Right lobe of liver (tissue), 6 donors: ENCODE results near the gene SEMA6C. TPM values are rescaled to one million over a fixed set of nuclear protein-coding genes. Genes with fewer than 3 reads are reported as not detected.
"Not testable (repeated sequence)": the region's sequence is repeated elsewhere in the genome, so short reads cannot be mapped to it uniquely, and the experiment has no call there.

Experiments
- ATAC-seq, 4 donors: fragments of 200-7000 bp; cut with Tn5 transposase; one replicate each; pipeline ENCODE4 v1.9.1; 2020; ENCODE audit warnings: mild to moderate bottlenecking in 4 of 4, moderate library complexity in 4 of 4
- DNase-seq, 3 donors: peaks; one replicate each; pipeline ENCODE4 v3.0.0-alpha.2; 2020
- H3K27ac ChIP-seq, 3 donors: fragments of 200-600 bp; one replicate each; pipeline ENCODE4 v1.8.0; 2022
- H3K27me3 ChIP-seq, 2 donors: fragments of 200-600 bp; one replicate each; pipeline ENCODE4 v1.8.0; 2022
- H3K36me3 ChIP-seq, 4 donors: fragments of 200-600 bp; sonication (generic) in 1 of 4; one replicate each; pipeline versions ENCODE4 v1.5.1 to v1.8.0; 2017 to 2022; ENCODE audit warnings: control low read depth in 1 of 4
- H3K4me1 ChIP-seq, 4 donors: fragments of 200-600 bp; sonication (generic) in 1 of 4; one replicate each; pipeline versions ENCODE4 v1.5.1 to v1.8.0; 2017 to 2022; ENCODE audit warnings: control low read depth in 1 of 4
- H3K4me3 ChIP-seq, 3 donors: fragments of 200-600 bp; one replicate each; pipeline ENCODE4 v1.8.0; 2022
- H3K9me3 ChIP-seq, 4 donors: fragments of 200-600 bp; sonication (generic) in 1 of 4; one replicate each; pipeline versions ENCODE4 v1.5.1 to v1.8.0; 2017 to 2022; ENCODE audit warnings: control low read depth in 1 of 4
- CTCF ChIP-seq, 4 donors: fragments of 200-600 bp in 3 of 4; fragments of 450-650 bp in 1 of 4; IDR thresholded peaks; one replicate each; pipeline versions ENCODE4 v1.5.1 to v1.8.0; 2016 to 2022; ENCODE audit warnings: antibody characterized with exemption in 4 of 4, mild to moderate bottlenecking in 2 of 4
- POLR2A ChIP-seq: fragments of 450-650 bp; IDR thresholded peaks from one replicate; pipeline ENCODE4 v1.6.1; 2017; ENCODE audit warnings: antibody characterized with exemption, mild to moderate bottlenecking
- WGBS: methylation state at CpG from one replicate; pipeline ENCODE4 v1.1.6; 2018; ENCODE audit warnings: low coverage, low lambda C conversion rate; ENCODE audit not compliant: insufficient coverage; ENCODE audit errors: missing lambda C conversion rate; 5-methylcytosine and 5-hydroxymethylcytosine counted together
- intact Hi-C, 2 donors: fragments of 100-400 bp; cut with DNase I; formaldehyde crosslinking; loops; one replicate each; pipeline versions ENCODE4 v1.11.2 to v1.14.1; 2022
- long read RNA-seq: library from polyadenylated mRNA; unstranded; transcript quantifications from one replicate; pipeline ENCODE4 v2.0.0, GENCODE V29; 2019
- total RNA-seq, 6 experiments: library from RNA; depleted of rRNA in 2 of 6; stranded (reverse); fragments of >200 nt in 2 of 6; fragmentation: NEBNext Ultra II Directional in 3 of 6; extraction: Animal tissue kit (Norgen Biotek cat#: 25700) in 3 of 6; gene quantifications; one replicate each; pipeline versions ENCODE4 v1.1.0 to v1.2.4, GENCODE V29; 2016 to 2023
- donor health status: DM: no; HTN: yes; CAD: no.
- donor health status: DM: no; HTN: no; CAD: no.
- donor health status: DM: no; HTN: no; CAD: no.
- donor health status: DM: no; HTN: yes; CAD: no.
- donor health status: DM: no; HTN: yes; CAD: no.

Gene SEMA6C
- total RNA-seq, result 1 to 10 TPM in 5 of 6 experiments, under 1 TPM in 1; 0.87 to 8.3 (median 4.1) TPM
- long read RNA-seq, result 0 reads

- WGBS, result under 1% methylated on average over 17 of the region's 61 CpGs
- H3K27ac ChIP-seq, result peak within 1 kb of the TSS; percentile 48 to 70 (median 49)
- peak; percentile 98 to 99 (median 98) for ATAC-seq
- intact Hi-C loops, result no loop called here
- H3K9me3 ChIP-seq, result no peaks in the 10 kb centered on the region
- peak; percentile 98 for DNase-seq
- no peaks in the 10 kb centered on the region for H3K36me3 ChIP-seq
- TF ChIP-seq CTCF (IDR thresholded peaks at IDR 0.05) (no peak), POLR2A (peak; percentile 77)
- peak within 1 kb of the TSS; percentile 62 to 73 (median 67) for H3K4me3 ChIP-seq
- peaks cover 0 to 17% (median 5%) of the 10 kb centered on the region in 4 donors for H3K4me1 ChIP-seq
- H3K27me3 ChIP-seq, result no peaks in the 10 kb centered on the region
Measured at GRCh38 chr1:151146412-151147131, at the start of gene SEMA6C. Gene SEMA6C (minus strand): TSS chr1:151146631. CDS start chr1:151142621, 4,010 bp downstream.

- not testable (repeated sequence) for H3K27ac ChIP-seq, H3K36me3 ChIP-seq, H3K9me3 ChIP-seq, H3K4me3 ChIP-seq, H3K27me3 ChIP-seq
- DNase-seq, result peak in 2 of 3 donors; percentile 63
- 53% methylated on average over 13 of the region's 17 CpGs for WGBS
- H3K4me1 ChIP-seq, result peaks cover 0 to 17% (median 0%) of the 10 kb centered on the region in 4 donors
- intact Hi-C loops, result loop anchor here in 1 of 2 donors (10.0 kb wide), 1 partner anchor 80 kb away; no protein-coding TSS in a partner anchor
- ATAC-seq, result peak in 2 of 4 donors; percentile 18 to 21
Measured at GRCh38 chr1:151194894-151195594, 48.6 kb upstream of the SEMA6C start.

- no peaks in the 10 kb centered on the region for H3K36me3 ChIP-seq
- DNase-seq (no peak), ATAC-seq (no peak)
- no peaks in the 10 kb centered on the region for H3K27me3 ChIP-seq
- H3K4me3 ChIP-seq, result no peak overlapping the region
- no peaks in the 10 kb centered on the region for H3K9me3 ChIP-seq
- no peak overlapping the region for H3K27ac ChIP-seq
- intact Hi-C loops, result loop anchor here in 1 of 2 donors (10.0 kb wide), 1 partner anchor 81 kb away; no protein-coding TSS in a partner anchor
- H3K4me1 ChIP-seq, result peaks cover 0 to 11% (median 2%) of the 10 kb centered on the region in 4 donors
- TF ChIP-seq POLR2A (no peak), CTCF (IDR thresholded peaks at IDR 0.05) (no peak)
- WGBS, result 60% methylated on average over 1 of the region's 1 CpG
Measured at GRCh38 chr1:151193856-151194255, 47.4 kb upstream of the SEMA6C start.

- no peaks in the 10 kb centered on the region for H3K9me3 ChIP-seq
- H3K4me3 ChIP-seq, result no peak overlapping the region
- no peaks in the 10 kb centered on the region for H3K36me3 ChIP-seq
- TF ChIP-seq CTCF (IDR thresholded peaks at IDR 0.05) (no peak), POLR2A (no peak)
- intact Hi-C loops, result loop anchor here in 1 of 2 donors (10.0 kb wide), 1 partner anchor 81 kb away; no protein-coding TSS in a partner anchor
- H3K27ac ChIP-seq, result no peak overlapping the region
- no peaks in the 10 kb centered on the region for H3K27me3 ChIP-seq
- no peak for DNase-seq
- H3K4me1 ChIP-seq, result peaks cover 0 to 17% (median 5%) of the 10 kb centered on the region in 4 donors
- WGBS, result 62% methylated on average over 6 of the region's 6 CpGs
- ATAC-seq, result no peak
Measured at GRCh38 chr1:151193304-151193703, 46.9 kb upstream of the SEMA6C start.
